GM19043 (cell line): ENCODE results near the gene KDM4B.

ENCODE experiments used
- ATAC-seq: cut with Tn5 transposase; IDR thresholded peaks from one replicate; pipeline ENCODE4 v1.9.1; 2021; ENCODE audit warnings: low read depth; ENCODE audit not compliant: unreplicated experiment

The KDM4B gene

GRCh38 chr19:5047251-5047935, 78.5 kb downstream of the KDM4B start:
- no peak for ATAC-seq

GRCh38 chr19:5048091-5048726, 79.3 kb downstream of the KDM4B start:
- ATAC-seq = no peak

- ATAC-seq = no peak
Measured at GRCh38 chr19:5048727-5049553, 80.0 kb downstream of the KDM4B start.

- no peak for ATAC-seq
Measured at GRCh38 chr19:5049561-5049960, 80.6 kb downstream of the KDM4B start.

- ATAC-seq = no peak
Measured at GRCh38 chr19:5050067-5050656, 81.2 kb downstream of the KDM4B start.

GRCh38 chr19:5050905-5051304, 82.0 kb downstream of the KDM4B start:
- ATAC-seq = no peak

GRCh38 chr19:5051619-5052018, 82.7 kb downstream of the KDM4B start:
- ATAC-seq = no peak

GRCh38 chr19:5052515-5052914, 83.6 kb downstream of the KDM4B start:
- no peak for ATAC-seq

- no peak for ATAC-seq
Measured at GRCh38 chr19:5052945-5053485, 84.1 kb downstream of the KDM4B start.

GRCh38 chr19:5053661-5054060, 84.7 kb downstream of the KDM4B start:
- no peak for ATAC-seq

GRCh38 chr19:5054551-5055456, 85.9 kb downstream of the KDM4B start:
- ATAC-seq = no peak

GRCh38 chr19:5055457-5055776, 86.5 kb downstream of the KDM4B start:
- no peak for ATAC-seq

- ATAC-seq = no peak
Measured at GRCh38 chr19:5057860-5058259, 88.9 kb downstream of the KDM4B start.

GRCh38 chr19:5058521-5059212, 89.8 kb downstream of the KDM4B start:
- ATAC-seq = no peak

GRCh38 chr19:5059213-5059574, 90.3 kb downstream of the KDM4B start:
- no peak for ATAC-seq

GRCh38 chr19:5059793-5060192, 90.9 kb downstream of the KDM4B start:
- no peak for ATAC-seq

GRCh38 chr19:5062195-5062594, 93.3 kb downstream of the KDM4B start:
- ATAC-seq = no peak

- no peak for ATAC-seq
Measured at GRCh38 chr19:5062799-5063198, 93.9 kb downstream of the KDM4B start.

- no peak for ATAC-seq
Measured at GRCh38 chr19:5063873-5064645, 95.1 kb downstream of the KDM4B start.
